Stimulated activated CD4-positive, alpha-beta T cell treated with anti-CD3 and anti-CD28 coated beads, Interleukin-12 subunit alpha, Interleukin-12 subunit beta, amount 100 ng/mL, for 48 hours (primary cell): ENCODE measurements around the gene SMAD3.
"Not testable (repeated sequence)": the region's sequence is repeated elsewhere in the genome, so short reads cannot be mapped to it uniquely, and the experiment has no call there.

Experiments used
- DNase-seq, 3 donors: peaks; one replicate each; pipeline ENCODE4 v3.0.0-alpha.2; 2020; ENCODE audit warnings: low read depth in 2 of 3, low spot score in 1 of 3

The SMAD3 gene

DNA sequence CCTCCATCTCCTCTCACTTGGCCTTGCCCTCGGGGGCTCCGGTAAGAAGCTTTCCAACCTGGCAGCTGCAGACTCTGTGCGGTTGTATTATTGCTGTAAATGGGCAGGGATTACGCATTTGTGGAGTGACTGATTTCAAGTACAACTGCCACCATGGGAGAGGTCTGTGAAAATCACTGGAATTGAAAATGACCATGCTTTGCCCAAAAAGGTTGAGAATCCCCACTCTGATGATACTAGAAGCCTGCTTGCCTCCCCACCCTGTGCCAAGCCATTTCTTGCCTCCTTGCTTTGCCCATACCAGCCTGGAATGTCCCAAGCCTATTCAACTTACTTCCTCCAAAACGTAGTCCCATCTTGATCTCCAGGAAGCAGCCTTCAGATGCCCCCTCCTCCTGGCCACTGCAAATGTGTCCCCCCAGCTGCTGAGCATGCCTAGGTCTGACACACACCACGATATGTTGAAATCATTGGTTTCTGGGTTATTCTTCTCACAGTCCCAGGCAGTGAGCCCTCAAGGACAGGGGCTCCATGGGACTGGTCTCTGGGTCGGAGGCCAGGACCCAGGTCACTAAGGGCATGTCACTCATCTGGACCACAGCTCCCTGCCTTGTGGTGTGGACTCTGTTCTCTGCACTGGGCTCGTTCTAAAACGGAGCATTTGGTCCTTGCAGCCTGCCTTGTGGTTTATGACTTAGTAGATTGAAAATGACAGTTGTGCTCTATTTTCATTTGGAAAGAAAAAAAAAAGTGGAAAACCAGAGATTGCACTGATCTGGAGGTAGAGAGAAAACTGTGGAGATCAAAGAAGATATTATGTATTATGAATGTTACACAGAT lies 42.9 kb downstream of the SMAD3 start:
- DNase-seq: no peak

- no peak for DNase-seq
These were observed 44.0 kb downstream of the SMAD3 start for GRCh38 chr15:67109141-67110034.

DNA sequence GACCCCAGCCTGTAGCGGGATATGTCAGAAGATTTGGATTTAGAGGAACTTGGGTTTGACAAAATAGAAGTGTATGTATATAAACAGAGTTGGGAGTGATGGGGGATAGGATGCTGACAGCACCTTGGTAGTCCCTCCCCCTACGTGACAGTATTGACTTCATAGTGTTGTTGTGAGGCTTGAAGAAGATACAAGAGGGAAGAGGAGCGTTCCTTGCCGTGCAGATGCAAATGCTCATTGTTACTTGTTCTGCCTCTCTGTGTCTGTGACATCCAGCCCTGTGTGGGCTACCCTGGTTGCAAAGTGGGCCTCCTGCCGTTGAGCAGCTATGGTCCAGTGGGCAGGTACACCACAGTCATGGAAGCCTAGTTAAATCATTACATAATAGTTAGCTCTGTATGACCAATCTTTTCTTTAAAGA lies 45.0 kb downstream of the SMAD3 start:
- DNase-seq: no peak

- no peak for DNase-seq
These were observed 45.8 kb downstream of the SMAD3 start for GRCh38 chr15:67110958-67111864.

- DNase-seq: no peak
These were observed 48.6 kb downstream of the SMAD3 start for GRCh38 chr15:67114046-67114445.

DNA sequence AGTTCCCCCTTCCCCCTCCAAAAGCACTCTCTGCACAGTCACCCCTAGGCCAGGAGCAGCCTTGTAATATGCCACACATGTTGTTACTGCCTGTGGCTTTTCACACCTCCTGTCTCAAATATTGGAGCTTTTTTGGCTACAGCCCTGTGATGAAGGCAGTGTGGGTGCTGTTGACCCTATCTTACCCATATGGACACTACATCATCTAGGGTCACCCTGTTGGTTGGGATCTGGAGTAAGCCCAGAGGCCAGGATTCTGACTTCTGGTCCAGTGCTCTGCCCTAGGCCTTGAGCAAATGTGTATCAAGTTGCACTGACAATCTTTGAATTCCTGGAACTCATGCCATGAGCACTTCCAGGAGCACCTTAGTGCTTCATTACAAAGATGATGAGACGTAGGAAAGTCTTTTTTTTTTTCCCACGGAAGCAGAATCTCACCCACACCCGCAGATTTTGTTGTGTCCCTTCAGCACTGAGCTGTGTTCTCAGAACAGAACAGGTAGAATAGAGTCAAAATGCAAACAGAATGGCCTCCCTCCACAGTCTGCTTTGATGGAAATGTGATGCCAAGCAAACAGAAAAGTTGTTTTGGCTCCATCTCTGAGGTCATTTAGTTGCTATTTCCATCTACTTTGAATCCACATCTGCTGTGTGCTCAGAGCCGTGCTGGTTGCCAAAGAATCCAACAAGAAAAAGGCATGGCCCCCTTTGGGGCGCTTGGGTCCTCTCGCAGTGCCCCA lies 49.6 kb downstream of the SMAD3 start:
- DNase-seq: no peak

DNA sequence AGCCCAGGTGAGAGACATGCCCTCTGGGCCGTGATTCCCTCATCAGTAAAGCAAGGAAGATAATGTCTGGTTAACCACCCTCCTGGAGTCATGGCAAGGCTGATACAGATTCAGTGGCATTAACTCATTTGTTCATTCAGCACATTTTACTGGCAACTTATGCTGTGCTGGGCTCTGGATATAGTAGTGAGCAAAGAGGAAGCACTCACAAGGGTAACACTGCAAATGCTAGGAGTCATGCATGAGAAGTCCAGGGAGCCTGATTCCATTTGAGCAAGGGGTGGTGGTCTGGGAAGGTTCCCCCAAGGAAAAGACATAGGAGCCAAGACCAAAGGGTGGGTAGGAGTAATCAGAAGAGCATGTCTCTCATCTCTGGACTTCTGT lies 50.2 kb downstream of the SMAD3 start:
- DNase-seq: no peak

DNA sequence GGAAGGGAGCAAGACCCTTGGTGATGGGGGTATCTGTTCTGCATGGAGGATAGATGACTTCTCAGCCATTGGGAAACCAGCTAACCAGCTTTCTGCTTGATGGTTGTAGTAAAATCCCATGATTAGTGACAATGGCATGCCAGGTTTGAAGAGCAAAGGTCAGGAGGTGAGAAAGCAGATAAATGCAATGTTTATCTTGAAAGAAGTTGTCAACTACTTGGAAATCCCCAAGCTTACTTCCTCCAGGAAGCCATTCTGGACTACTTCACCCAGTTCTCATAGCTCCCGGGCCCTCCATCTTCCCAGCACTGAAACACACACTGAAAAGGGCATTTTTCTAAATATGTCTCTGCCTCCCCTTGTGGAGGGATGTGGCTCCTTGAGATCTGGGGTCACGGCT lies 51.3 kb downstream of the SMAD3 start:
- DNase-seq: no peak

DNA sequence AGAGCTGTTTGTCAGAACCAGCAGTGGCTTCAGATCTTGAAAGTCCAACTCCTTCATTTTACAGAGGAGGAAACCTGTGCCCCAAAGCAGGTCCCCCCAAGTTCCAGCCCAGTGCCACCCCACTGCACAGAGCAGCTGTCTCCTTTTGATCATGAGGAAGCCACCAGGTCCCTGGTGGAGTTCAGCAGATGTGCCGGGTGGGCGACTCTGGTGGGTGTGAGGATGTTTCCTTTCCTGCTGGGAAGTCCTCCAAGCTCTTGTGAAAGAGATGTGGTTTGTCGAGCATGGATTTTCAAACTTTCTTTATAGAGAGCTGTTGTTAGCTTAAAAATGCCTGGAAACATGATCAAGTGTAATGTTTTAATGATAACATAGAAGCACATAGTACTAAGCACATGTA lies 52.0 kb downstream of the SMAD3 start:
- no peak for DNase-seq

GRCh38 chr15:67118808-67119207 lies 53.4 kb downstream of the SMAD3 start:
- no peak for DNase-seq

- DNase-seq: no peak
These were observed 53.9 kb downstream of the SMAD3 start for GRCh38 chr15:67119238-67119846.

GRCh38 chr15:67120009-67120838 lies 54.8 kb downstream of the SMAD3 start:
- no peak for DNase-seq

GRCh38 chr15:67120839-67121643 lies 55.6 kb downstream of the SMAD3 start:
- peak; percentile 75 to 82 (median 76) for DNase-seq

- DNase-seq: no peak
These were observed 56.5 kb downstream of the SMAD3 start for GRCh38 chr15:67121644-67122605.

- not testable (repeated sequence) for DNase-seq
These were observed 57.4 kb downstream of the SMAD3 start for GRCh38 chr15:67122816-67123215.

GRCh38 chr15:67123291-67123690 lies 57.9 kb downstream of the SMAD3 start:
- DNase-seq: not testable (repeated sequence)

GRCh38 chr15:67124111-67124510 lies 58.7 kb downstream of the SMAD3 start:
- DNase-seq: no peak
